K562 (cell line): ENCODE results near the gene ZNF665. TPM values are rescaled to one million over a fixed set of nuclear protein-coding genes. Genes with fewer than 3 reads are reported as not detected.

Source experiments
- ARID2 ChIP-seq: fragments of 450-650 bp; IDR thresholded peaks from 2 replicates; pipeline ENCODE4 v1.6.1; 2017; ENCODE audit warnings: antibody characterized with exemption, mild to moderate bottlenecking
- BMI1 ChIP-seq: fragments of 150-350 bp; IDR thresholded peaks from 2 replicates; pipeline ENCODE4 v1.6.1; 2014; ENCODE audit warnings: low read length
- ERF ChIP-seq: fragments of 450-650 bp; formaldehyde crosslinking; IDR thresholded peaks from 2 replicates; pipeline ENCODE4 v1.4.0; 2020; ENCODE audit warnings: mild to moderate bottlenecking, mixed read lengths
- FOS ChIP-seq: IDR thresholded peaks from 3 replicates; pipeline ENCODE4 v1.6.1; 2011; ENCODE audit not compliant: insufficient read length; ENCODE audit errors: extremely low read depth
- FOXO4 ChIP-seq: fragments of 450-650 bp; formaldehyde crosslinking; IDR thresholded peaks from 2 replicates; pipeline ENCODE4 v1.4.0; 2020; ENCODE audit warnings: mild to moderate bottlenecking, moderate library complexity
- KAT7 ChIP-seq: sonication (generic); formaldehyde crosslinking; IDR thresholded peaks from 2 replicates; pipeline ENCODE4 v1.8.0; 2022; ENCODE audit warnings: missing genetic modification reagents, mild to moderate bottlenecking, borderline replicate concordance
- LCOR ChIP-seq: sonication (generic); formaldehyde crosslinking; IDR thresholded peaks from 2 replicates; pipeline ENCODE4 v1.8.0; 2022; ENCODE audit warnings: mild to moderate bottlenecking, missing genetic modification reagents
- MAFF ChIP-seq: IDR thresholded peaks from 2 replicates; pipeline ENCODE4 v1.6.1; 2012; ENCODE audit warnings: low read length, improper control_type of control experiment
- MAZ ChIP-seq, 2 experiments: fragments of 450-650 bp in 1 of 2; sonication (generic) in 1 of 2; formaldehyde crosslinking; IDR thresholded peaks in 1 of 2; conservative IDR thresholded peaks in 1 of 2; 2 replicates each; pipeline versions ENCODE4 v1.4.0 to v1.5.0; 2020; ENCODE audit warnings: mild to moderate bottlenecking in 1 of 2, missing genetic modification reagents in 1 of 2
- NCOA6 ChIP-seq: fragments of 450-650 bp; IDR thresholded peaks from 2 replicates; pipeline ENCODE4 v1.6.1; 2017; ENCODE audit warnings: mild to moderate bottlenecking
- SIRT6 ChIP-seq: IDR thresholded peaks from one replicate; pipeline ENCODE4 v1.6.1; 2012; ENCODE audit warnings: low read depth, mild to moderate bottlenecking, control low read depth, inconsistent platforms, low read length, moderate library complexity
- SMARCC2 ChIP-seq: fragments of 450-650 bp; IDR thresholded peaks from 2 replicates; pipeline ENCODE4 v1.6.1; 2017; ENCODE audit warnings: antibody characterized with exemption, moderate library complexity, mild to moderate bottlenecking, low read depth
- SREBF2 ChIP-seq: sonication (generic); formaldehyde crosslinking; IDR thresholded peaks from 2 replicates; pipeline ENCODE4 v1.4.0; 2020; ENCODE audit warnings: mild to moderate bottlenecking, missing genetic modification reagents
- THAP7 ChIP-seq: fragments of 250-450 bp; sonication (Bioruptor Pico); IDR thresholded peaks from 2 replicates; pipeline ENCODE4 v1.5.0; 2021
- TSHZ1 ChIP-seq: fragments of 250-450 bp; sonication (Bioruptor Pico); IDR thresholded peaks from 2 replicates; pipeline ENCODE4 v1.4.0; 2020; ENCODE audit warnings: mild to moderate bottlenecking, moderate library complexity
- ZNF507 ChIP-seq: conservative IDR thresholded peaks from 2 replicates; pipeline ENCODE4 v1.6.1; 2017; ENCODE audit warnings: missing genetic modification characterization, missing compliant biosample characterization
- ZNF584 ChIP-seq: fragments of 200-800 bp; sonication (Bioruptor generic); IDR thresholded peaks from 2 replicates; pipeline ENCODE4 v1.6.1; 2016; ENCODE audit warnings: low read depth, mild to moderate bottlenecking, missing genetic modification characterization, missing compliant biosample characterization
- polyA plus RNA-seq, 8 experiments: library from polyadenylated mRNA; depleted of rRNA in 4 of 8; stranded (reverse) in 5 of 8; unstranded in 3 of 8; fragments of >200 nt; fragmentation: Nextera tagmentation in 2 of 8; fragmentation: Illumina TruSeq in 1 of 8; extraction: Ambion mirVana in 2 of 8; extraction: Trizol in 1 of 8; gene quantifications; 2 replicates each; pipeline versions ENCODE4 v1.2.1 to v1.2.3, GENCODE V29; 2011 to 2014; ENCODE audit warnings: inconsistent platforms in 1 of 8, missing spikeins in 1 of 8
- total RNA-seq, 7 experiments: library from RNA; depleted of rRNA in 6 of 7; stranded (reverse); fragments of >200 nt in 6 of 7; fragmentation: Illumina TruSeq in 2 of 7; extraction: Trizol in 2 of 7; gene quantifications; 2 replicates each; pipeline versions ENCODE4 v1.2.1 to v1.2.3, GENCODE V29; 2011 to 2021; ENCODE audit warnings: low replicate concordance in 1 of 7
- TF ChIP-seq, protein P1 (sequence below): fragments of 450-650 bp; formaldehyde crosslinking; IDR thresholded peaks from 2 replicates; pipeline ENCODE4 v1.4.0; 2020; ENCODE audit warnings: mild to moderate bottlenecking, moderate library complexity

Gene ZNF665
- total and polyA plus RNA-seq, 9 of the 15 experiments (the other 6 are each of a cell fraction or from before 2014, with no cell fraction given) = 1.9 to 7.6 (median 2.8) TPM

DNA sequence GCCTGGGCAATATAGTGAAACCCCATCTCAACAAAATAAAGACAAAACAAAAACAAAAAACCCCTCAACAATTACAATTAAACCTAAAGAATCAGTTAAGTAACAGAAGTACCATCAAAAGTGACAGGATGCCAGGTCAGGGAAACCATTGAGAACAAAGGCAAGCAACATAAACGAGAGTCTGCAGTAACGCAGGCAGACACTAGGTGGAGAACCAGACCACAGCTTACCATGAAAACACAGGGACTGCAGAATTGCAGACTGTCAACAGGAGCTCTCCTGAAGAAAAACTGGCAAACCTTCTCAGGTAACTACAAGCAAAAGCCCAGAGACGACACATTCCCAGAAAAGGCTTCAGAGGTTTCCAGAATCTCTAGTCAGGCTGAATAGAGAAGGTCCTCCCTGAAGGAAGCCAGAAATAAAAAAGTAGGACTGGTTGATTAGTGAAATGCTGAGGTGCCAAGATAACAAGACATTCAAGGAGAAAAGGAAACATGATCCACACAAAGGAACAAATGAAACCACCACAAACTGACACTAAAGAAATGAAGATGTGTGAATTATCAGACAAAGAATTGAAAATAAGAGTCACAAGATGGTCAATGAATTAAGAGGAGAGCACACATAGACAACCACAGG lies 2.2 kb upstream of the ZNF665 start (continued):
- TF ChIP-seq TSHZ1 (CRISPR knock-in tag) (no peak), ARID2 (0 out of 2 replicates have a peak, but pooled peaks have one; percentile 17), NCOA6 (no peak), LCOR (CRISPR knock-in tag) (no peak), FOXO4 (no peak), SMARCC2 (no peak), FOS (no peak), BMI1 (no peak), ZNF584 (CRISPR knock-in tag) (no peak), MAZ (CRISPR knock-in tag; conservative IDR thresholded peaks at IDR 0.05 in 1 of 2, IDR thresholded peaks at IDR 0.05 in 1 of 2) (peak in 1 of 2 experiments; percentile 39; a peak in 1 of 4 replicates), MAFF (no peak), KAT7 (CRISPR knock-in tag) (no peak), ZNF507 (no peak), THAP7 (CRISPR knock-in tag) (no peak), SIRT6 (no peak), ERF (no peak), SREBF2 (CRISPR knock-in tag) (no peak)
- TF ChIP-seq, protein P1, sequence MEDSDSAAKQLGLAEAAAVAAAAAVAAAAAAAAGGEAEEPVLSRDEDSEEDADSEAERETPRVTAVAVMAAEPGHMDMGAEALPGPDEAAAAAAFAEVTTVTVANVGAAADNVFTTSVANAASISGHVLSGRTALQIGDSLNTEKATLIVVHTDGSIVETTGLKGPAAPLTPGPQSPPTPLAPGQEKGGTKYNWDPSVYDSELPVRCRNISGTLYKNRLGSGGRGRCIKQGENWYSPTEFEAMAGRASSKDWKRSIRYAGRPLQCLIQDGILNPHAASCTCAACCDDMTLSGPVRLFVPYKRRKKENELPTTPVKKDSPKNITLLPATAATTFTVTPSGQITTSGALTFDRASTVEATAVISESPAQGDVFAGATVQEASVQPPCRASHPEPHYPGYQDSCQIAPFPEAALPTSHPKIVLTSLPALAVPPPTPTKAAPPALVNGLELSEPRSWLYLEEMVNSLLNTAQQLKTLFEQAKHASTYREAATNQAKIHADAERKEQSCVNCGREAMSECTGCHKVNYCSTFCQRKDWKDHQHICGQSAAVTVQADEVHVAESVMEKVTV (CRISPR knock-in tag) = peak; percentile 55
